ENCODE results near the gene ZNF346. TPM values are rescaled to one million over a fixed set of nuclear protein-coding genes. Genes with fewer than 3 reads are reported as not detected.
A peak's percentile ranks its signal among the peaks of the same experiment; 100 is the strongest.

The ZNF346 gene
- total and polyA plus RNA-seq, 8 donors: 4.7 to 122 (median 16.4) TPM

DNA sequence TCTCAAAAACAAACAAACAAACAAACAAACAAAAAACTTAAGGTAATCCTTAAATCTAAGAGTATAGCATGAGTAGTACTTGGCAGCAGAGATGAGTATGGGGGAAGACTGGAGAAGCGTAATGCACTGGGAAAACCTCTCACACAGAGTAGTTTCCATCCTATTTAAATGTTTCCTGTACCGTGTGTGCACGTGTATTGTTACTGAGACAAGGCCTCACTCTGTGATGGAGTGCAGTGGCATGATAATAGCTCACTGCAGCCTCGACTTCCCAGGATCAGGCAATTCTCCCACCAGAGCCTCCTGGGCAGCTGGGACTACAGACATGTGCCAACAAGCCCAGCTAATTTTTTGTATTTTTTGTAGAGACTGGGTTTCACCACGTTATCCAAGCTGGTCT is 18.8 kb upstream of the ZNF346 start:
- peaks cover 12 to 59% (median 33%) of the 10 kb centered on the region in 4 donors for H3K4me1 ChIP-seq
- TF ChIP-seq, protein P1, sequence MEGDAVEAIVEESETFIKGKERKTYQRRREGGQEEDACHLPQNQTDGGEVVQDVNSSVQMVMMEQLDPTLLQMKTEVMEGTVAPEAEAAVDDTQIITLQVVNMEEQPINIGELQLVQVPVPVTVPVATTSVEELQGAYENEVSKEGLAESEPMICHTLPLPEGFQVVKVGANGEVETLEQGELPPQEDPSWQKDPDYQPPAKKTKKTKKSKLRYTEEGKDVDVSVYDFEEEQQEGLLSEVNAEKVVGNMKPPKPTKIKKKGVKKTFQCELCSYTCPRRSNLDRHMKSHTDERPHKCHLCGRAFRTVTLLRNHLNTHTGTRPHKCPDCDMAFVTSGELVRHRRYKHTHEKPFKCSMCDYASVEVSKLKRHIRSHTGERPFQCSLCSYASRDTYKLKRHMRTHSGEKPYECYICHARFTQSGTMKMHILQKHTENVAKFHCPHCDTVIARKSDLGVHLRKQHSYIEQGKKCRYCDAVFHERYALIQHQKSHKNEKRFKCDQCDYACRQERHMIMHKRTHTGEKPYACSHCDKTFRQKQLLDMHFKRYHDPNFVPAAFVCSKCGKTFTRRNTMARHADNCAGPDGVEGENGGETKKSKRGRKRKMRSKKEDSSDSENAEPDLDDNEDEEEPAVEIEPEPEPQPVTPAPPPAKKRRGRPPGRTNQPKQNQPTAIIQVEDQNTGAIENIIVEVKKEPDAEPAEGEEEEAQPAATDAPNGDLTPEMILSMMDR (IDR thresholded peaks at IDR 0.05): no peak
- no peak for TF ChIP-seq EP300 (IDR thresholded peaks at IDR 0.05)
- TF ChIP-seq POLR2AphosphoS5 (IDR thresholded peaks at IDR 0.05): no peak
- TF ChIP-seq POLR2A (IDR thresholded peaks at IDR 0.05): no peak
- no peak overlapping the region for H3K27ac ChIP-seq
- DNase-seq: no peak
- H3K4me3 ChIP-seq: no peak overlapping the region
- H3K27me3 ChIP-seq: no peaks in the 10 kb centered on the region
- WGBS, 5 donors: 69 to 74% (median 71%) methylated on average over 5 of the region's 5 CpGs
- intact Hi-C loops (cut with DNase I; ENCODE audit: low total_unique reads): no loop called here
- H3K36me3 ChIP-seq: no peaks in the 10 kb centered on the region
- no peaks in the 10 kb centered on the region for H3K9me3 ChIP-seq

GRCh38 chr5:177004961-177005360 is 17.5 kb upstream of the ZNF346 start:
- DNase-seq: no peak
- Histone ChIP-seq H3K27me3 (no peaks in the 10 kb centered on the region), H3K36me3 (no peaks in the 10 kb centered on the region), H3K4me1 (peaks cover 12 to 54% (median 32%) of the 10 kb centered on the region in 4 donors), H3K4me3 (peak overlapping the region; percentile 79 to 97 (median 86)), H3K27ac (no peak overlapping the region), H3K9me3 (no peaks in the 10 kb centered on the region)
- intact Hi-C loops (cut with DNase I; ENCODE audit: low total_unique reads): no loop called here
- TF ChIP-seq POLR2A (IDR thresholded peaks at IDR 0.05) (no peak), EP300 (IDR thresholded peaks at IDR 0.05) (no peak), POLR2AphosphoS5 (IDR thresholded peaks at IDR 0.05) (no peak)
- TF ChIP-seq, protein P1 (IDR thresholded peaks at IDR 0.05): no peak
- 85 to 92% (median 90%) methylated on average over 10 of the region's 10 CpGs for WGBS, 5 donors

- WGBS, 5 donors: 0 to 1% (median 1%) methylated on average over 27 to 51 of the region's 51 CpGs
- Histone ChIP-seq H3K27ac (peak overlapping the region; percentile 92 to 97 (median 96)), H3K27me3 (no peaks in the 10 kb centered on the region), H3K4me3 (peak overlapping the region; percentile 79 to 97 (median 86)), H3K9me3 (no peaks in the 10 kb centered on the region), H3K36me3 (no peaks in the 10 kb centered on the region), H3K4me1 (peaks cover 12 to 47% (median 29%) of the 10 kb centered on the region in 4 donors)
- peak in 1 of 3 donors; percentile 20 for TF ChIP-seq POLR2AphosphoS5 (IDR thresholded peaks at IDR 0.05)
- TF ChIP-seq, protein P1 (IDR thresholded peaks at IDR 0.05): peak in 5 of 7 experiments; percentile 16 to 61 (median 46)
- TF ChIP-seq POLR2A (IDR thresholded peaks at IDR 0.05): no peak
- peak; percentile 73 to 90 for DNase-seq
- intact Hi-C loops (cut with DNase I; ENCODE audit: low total_unique reads): no loop called here
Observed at GRCh38 chr5:177005619-177006264, 16.8 kb upstream of the ZNF346 start.

GRCh38 chr5:177006265-177006972 is 16.1 kb upstream of the ZNF346 start, which contains the start of gene UIMC1:
Gene UIMC1 (minus strand): TSS chr5:177006779. CDS start chr5:176982615, 24,164 bp downstream.
- 0 to 3% (median 0%) methylated on average over 25 to 82 of the region's 83 CpGs for WGBS, 5 donors
- no peaks in the 10 kb centered on the region for H3K27me3 ChIP-seq
- intact Hi-C loops (cut with DNase I; ENCODE audit: low total_unique reads): no loop called here
- peak within 1 kb of the TSS; percentile 79 to 97 (median 86) for H3K4me3 ChIP-seq
- peak within 1 kb of the TSS; percentile 92 to 97 (median 96) for H3K27ac ChIP-seq
- H3K36me3 ChIP-seq: no peaks in the 10 kb centered on the region
- no peaks in the 10 kb centered on the region for H3K9me3 ChIP-seq
- H3K4me1 ChIP-seq: peaks cover 12 to 41% (median 29%) of the 10 kb centered on the region in 4 donors
- no peak for TF ChIP-seq EP300 (IDR thresholded peaks at IDR 0.05)
- no peak for TF ChIP-seq POLR2A (IDR thresholded peaks at IDR 0.05)
- peak in 2 of 3 donors; percentile 35 to 83 for TF ChIP-seq POLR2AphosphoS5 (IDR thresholded peaks at IDR 0.05)
- TF ChIP-seq, protein P1 (IDR thresholded peaks at IDR 0.05): peak in 1 of 7 experiments; percentile 8
- DNase-seq: peak; percentile 93 to 97
